ENCODE measurements around the gene C1orf122.

- TF ChIP-seq CTCF (IDR thresholded peaks at IDR 0.05 in 2 of 3, conservative IDR thresholded peaks at IDR 0.05 in 1 of 3; ENCODE audit: control insufficient read depth in 2 of 3, extremely low read depth in 1 of 3, insufficient read depth in 1 of 3, low read depth in 3 of 3, low read length in 3 of 3): no peak
- TF ChIP-seq POLR2A (IDR thresholded peaks at IDR 0.05; ENCODE audit: low read depth, low read length): no peak
- TF ChIP-seq SRF (IDR thresholded peaks at IDR 0.05; ENCODE audit: low read depth in 2 of 2, low read length in 2 of 2): no peak
- TF ChIP-seq RCOR1 (conservative IDR thresholded peaks at IDR 0.05; ENCODE audit: low read depth, low read length): no peak
- no peak for TF ChIP-seq CBFB (IDR thresholded peaks at IDR 0.05; ENCODE audit: low read depth)
- no peak for TF ChIP-seq EZH2 (IDR thresholded peaks at IDR 0.05; ENCODE audit: borderline replicate concordance, control insufficient read depth, low read depth, low read length)
- TF ChIP-seq NFYB (IDR thresholded peaks at IDR 0.05; ENCODE audit: insufficient read depth, low read depth, low read length): no peak
- no peak for TF ChIP-seq TCF12 (IDR thresholded peaks at IDR 0.05; ENCODE audit: low read depth, low read length)
- no peak for TF ChIP-seq ASH2L (IDR thresholded peaks at IDR 0.05; ENCODE audit: borderline replicate concordance, low read depth)
- no peak for TF ChIP-seq MTA3 (IDR thresholded peaks at IDR 0.05; ENCODE audit: borderline replicate concordance, low read length)
- TF ChIP-seq ZNF384 (IDR thresholded peaks at IDR 0.05; ENCODE audit: borderline replicate concordance, low read depth, low read length): no peak
- TF ChIP-seq JUNB (IDR thresholded peaks at IDR 0.05): no peak
- TF ChIP-seq CREB1 (IDR thresholded peaks at IDR 0.05; ENCODE audit: low read depth): no peak
- TF ChIP-seq CHD2 (IDR thresholded peaks at IDR 0.05; ENCODE audit: borderline replicate concordance, low read depth, low read length): no peak
Measured at GRCh38 chr1:37824001-37824400, 16.4 kb downstream of the C1orf122 start.
